Subcutaneous abdominal adipose tissue (tissue), 5 donors: ENCODE measurements around the gene ZNF579.

Source experiments
- H3K27ac ChIP-seq: one replicate; pipeline ENCODE4 v1.7.0; 2013; ENCODE audit warnings: low read depth, mild to moderate bottlenecking, inconsistent platforms, low read length, moderate library complexity
- H3K27me3 ChIP-seq, 5 donors: one replicate each; pipeline ENCODE4 v1.7.0; 2013; ENCODE audit warnings: low read length in 5 of 5, inconsistent platforms in 1 of 5; ENCODE audit not compliant: control insufficient read depth in 5 of 5, insufficient read depth in 4 of 5
- H3K36me3 ChIP-seq, 5 donors: one replicate each; pipeline ENCODE4 v1.7.0; 2013; ENCODE audit warnings: low read length in 5 of 5; ENCODE audit not compliant: control insufficient read depth in 5 of 5, insufficient read depth in 5 of 5
- H3K4me1 ChIP-seq, 5 donors: one replicate each; pipeline ENCODE4 v1.7.0; 2013; ENCODE audit warnings: low read length in 5 of 5, mild to moderate bottlenecking in 3 of 5, moderate library complexity in 1 of 5; ENCODE audit not compliant: control insufficient read depth in 5 of 5, insufficient read depth in 5 of 5
- H3K4me3 ChIP-seq, 5 donors: one replicate each; pipeline ENCODE4 v1.7.0; 2013; ENCODE audit warnings: low read length in 5 of 5, low read depth in 1 of 5
- H3K9ac ChIP-seq, 5 donors: one replicate each; pipeline ENCODE4 v1.7.0; 2013; ENCODE audit warnings: low read length in 5 of 5, mild to moderate bottlenecking in 4 of 5, moderate library complexity in 3 of 5
- H3K9me3 ChIP-seq, 5 donors: one replicate each; pipeline ENCODE4 v1.7.0; 2013; ENCODE audit warnings: low read length in 5 of 5; ENCODE audit not compliant: control insufficient read depth in 5 of 5
- donor health status: healthy.
- donor health status: healthy.
- donor health status: healthy.
- donor health status: healthy.
- donor health status: healthy.

ZNF579 gene

DNA sequence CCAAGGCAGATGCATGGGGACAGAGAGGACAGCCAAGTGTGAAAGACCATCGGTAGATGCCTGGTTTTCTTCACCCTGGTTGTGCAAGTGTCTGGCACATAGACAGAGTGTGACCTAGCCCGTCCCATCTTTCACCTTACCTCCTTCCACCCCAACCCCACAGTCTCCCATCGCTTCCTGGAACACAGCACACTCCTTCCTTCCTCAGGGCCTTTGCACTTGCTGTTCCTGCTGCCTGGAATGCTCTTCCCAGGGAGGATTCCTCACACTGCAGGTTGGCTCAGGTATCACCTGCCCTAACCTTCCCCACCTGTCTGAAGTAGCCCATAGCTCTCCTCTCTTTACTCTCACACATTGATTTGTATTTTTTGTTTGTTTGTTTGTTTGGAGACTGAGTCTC lies 15.7 kb upstream of the ZNF579 start:
- Histone ChIP-seq H3K4me1 (peaks cover 4 to 18% (median 14%) of the 10 kb centered on the region in 5 donors), H3K9me3 (no peaks in the 10 kb centered on the region), H3K27ac (no peak overlapping the region), H3K4me3 (no peak overlapping the region), H3K27me3 (no peaks in the 10 kb centered on the region), H3K36me3 (peaks cover 0 to 50% (median 33%) of the 10 kb centered on the region in 5 donors), H3K9ac (no peak overlapping the region)

DNA sequence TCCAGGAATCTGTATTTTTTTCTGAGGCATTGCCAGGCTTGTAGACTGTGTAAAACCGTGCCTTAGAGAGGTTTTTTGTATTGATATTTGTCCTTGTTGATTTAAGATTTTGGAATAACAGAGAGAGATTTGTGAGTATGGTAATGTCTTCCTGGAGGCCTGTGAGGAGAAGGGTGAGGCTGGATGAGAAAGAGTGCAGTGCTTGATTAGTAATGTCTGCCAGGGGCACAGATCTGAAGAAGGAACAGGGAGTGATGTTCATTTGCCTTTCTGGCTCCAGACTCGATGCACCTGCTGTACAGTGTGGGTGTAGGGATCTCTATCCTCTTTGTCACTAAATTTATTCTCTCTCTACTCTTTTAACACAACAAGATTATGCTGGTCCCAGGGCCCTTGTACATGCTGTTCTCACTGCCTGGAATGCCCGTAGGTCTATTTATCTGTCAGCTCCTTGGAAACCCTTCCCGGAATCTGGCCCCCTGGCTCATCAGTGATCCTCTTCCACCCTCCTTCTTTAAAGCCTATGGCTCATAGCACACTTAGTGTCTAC lies 14.4 kb upstream of the ZNF579 start:
- no peaks in the 10 kb centered on the region for H3K9me3 ChIP-seq
- H3K4me1 ChIP-seq: peaks cover 4 to 11% (median 6%) of the 10 kb centered on the region in 5 donors
- no peak overlapping the region for H3K9ac ChIP-seq
- no peak overlapping the region for H3K4me3 ChIP-seq
- H3K36me3 ChIP-seq: peaks cover 0 to 50% (median 33%) of the 10 kb centered on the region in 5 donors
- no peaks in the 10 kb centered on the region for H3K27me3 ChIP-seq
- no peak overlapping the region for H3K27ac ChIP-seq

DNA sequence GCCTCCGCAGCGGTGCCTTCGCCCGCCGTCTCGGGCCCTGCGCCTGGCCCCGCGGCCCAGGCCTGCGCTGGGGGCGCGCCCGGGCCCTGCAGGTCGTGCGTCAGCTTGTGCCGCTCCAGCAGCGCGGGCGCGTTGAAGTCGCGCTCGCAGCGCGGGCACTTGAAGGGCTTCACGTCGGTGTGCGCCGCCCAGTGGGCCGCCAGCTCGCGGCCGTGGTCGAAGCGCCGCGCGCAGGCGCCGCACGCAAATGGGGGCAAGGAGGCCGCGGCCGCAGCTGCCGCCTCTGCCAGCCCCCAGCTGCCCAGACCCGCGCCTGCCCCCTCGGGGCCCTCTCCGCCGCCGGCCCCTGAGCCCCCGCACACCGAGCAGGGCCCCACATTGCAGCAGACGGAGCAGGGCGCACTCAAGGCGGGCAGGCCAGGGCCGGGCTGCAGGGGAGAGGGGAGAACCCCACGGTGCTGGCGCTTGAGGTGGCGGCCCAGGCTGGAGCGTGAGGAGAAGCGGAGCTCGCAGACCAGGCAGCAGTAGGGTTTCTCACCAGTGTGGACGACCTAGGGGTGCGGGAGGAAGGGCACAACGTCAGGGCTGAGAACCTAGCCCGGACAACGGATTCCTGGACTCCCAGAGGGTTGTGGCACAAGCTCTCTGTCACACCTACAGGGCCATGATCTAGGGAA lies 12.6 kb upstream of the ZNF579 start:
- no peak overlapping the region for H3K4me3 ChIP-seq
- peaks cover 0 to 2% (median under 1%) of the 10 kb centered on the region in 5 donors for H3K4me1 ChIP-seq
- no peak overlapping the region for H3K9ac ChIP-seq
- H3K9me3 ChIP-seq: no peaks in the 10 kb centered on the region
- no peaks in the 10 kb centered on the region for H3K27me3 ChIP-seq
- H3K27ac ChIP-seq: no peak overlapping the region
- peaks cover 0 to 50% (median 33%) of the 10 kb centered on the region in 5 donors for H3K36me3 ChIP-seq

DNA sequence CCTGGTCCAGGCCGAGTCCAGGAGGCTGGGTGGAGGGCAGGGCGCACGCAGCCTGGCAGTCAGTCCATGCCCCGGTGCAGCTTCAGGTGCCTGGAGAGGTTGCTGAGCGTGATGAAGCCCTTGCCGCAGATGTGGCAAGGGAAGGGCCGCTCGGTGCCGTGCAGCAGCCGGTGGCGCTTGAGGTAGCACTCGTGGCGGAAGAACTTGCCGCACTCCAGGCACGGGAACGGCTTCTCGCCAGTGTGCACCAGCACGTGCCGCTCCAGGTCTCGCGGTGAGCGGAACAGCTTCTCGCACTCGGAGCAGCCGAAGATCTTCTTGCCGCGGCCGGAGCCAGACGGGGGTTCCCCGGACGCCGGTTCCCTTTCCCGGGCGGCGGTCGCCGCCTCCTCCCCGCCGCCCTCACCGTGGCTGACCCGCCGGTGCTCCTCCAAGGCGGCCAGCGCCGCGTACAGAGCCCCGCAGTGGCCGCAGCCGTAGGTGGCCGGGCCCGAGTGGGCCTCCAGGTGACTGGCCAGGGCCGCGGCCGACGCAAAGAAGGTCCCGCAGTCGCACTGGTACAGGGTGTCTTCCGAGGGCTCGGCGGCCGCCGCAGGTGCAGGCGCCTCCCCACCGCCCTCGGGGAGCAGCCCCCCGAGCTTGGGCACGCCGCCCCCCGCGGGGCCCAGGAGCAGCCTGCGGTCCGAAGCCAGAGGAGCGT lies 11.9 kb upstream of the ZNF579 start:
- Histone ChIP-seq H3K27ac (no peak overlapping the region), H3K4me3 (no peak overlapping the region), H3K36me3 (peaks cover 0 to 50% (median 33%) of the 10 kb centered on the region in 5 donors), H3K27me3 (no peaks in the 10 kb centered on the region), H3K9me3 (no peaks in the 10 kb centered on the region), H3K4me1 (peaks cover 0 to 2% (median under 1%) of the 10 kb centered on the region in 5 donors), H3K9ac (no peak overlapping the region)

DNA sequence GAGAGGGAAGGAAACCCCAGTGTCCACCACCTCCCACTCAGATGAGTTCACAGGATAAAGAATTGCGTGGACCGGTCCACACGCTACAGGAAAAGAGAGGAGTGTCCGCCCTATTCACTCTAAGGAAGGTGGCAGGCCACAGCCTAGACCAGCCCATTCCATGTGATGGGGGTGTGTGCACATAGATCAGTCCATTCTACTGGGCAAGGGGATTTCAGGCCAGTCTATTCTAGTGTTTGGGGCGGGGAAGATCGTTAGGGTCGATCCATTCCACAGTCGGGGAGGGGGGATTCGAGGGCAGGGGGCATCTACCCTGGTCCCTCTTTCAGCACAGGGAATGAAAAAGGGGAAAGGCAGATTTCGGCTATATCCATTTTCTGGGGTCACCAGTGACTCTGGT lies 10.9 kb upstream of the ZNF579 start:
- no peak overlapping the region for H3K9ac ChIP-seq
- H3K4me1 ChIP-seq: peaks cover 3 to 10% (median 9%) of the 10 kb centered on the region in 5 donors
- H3K27ac ChIP-seq: no peak overlapping the region
- no peaks in the 10 kb centered on the region for H3K9me3 ChIP-seq
- H3K4me3 ChIP-seq: no peak overlapping the region
- peaks cover 0 to 41% (median 27%) of the 10 kb centered on the region in 5 donors for H3K36me3 ChIP-seq
- H3K27me3 ChIP-seq: no peaks in the 10 kb centered on the region

DNA sequence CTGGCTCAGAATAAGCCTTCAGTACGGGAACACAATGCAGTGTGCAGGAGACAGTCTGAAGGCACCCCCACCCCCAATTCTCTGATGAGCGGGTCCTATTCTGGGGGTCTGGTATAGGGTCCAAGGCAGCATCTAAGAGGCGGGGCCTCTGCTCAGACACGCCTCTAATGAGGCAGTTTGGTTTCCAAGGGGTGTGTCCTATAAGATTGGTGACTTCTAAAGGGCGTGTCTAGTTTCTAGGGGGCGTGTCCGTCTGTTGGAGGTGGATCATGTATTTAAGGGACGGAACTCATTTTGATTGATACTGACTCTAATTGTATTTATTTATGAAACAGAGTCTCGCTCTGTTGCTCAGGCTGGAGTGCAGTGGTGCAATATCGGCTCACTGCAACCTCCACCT lies 10.0 kb upstream of the ZNF579 start:
- no peaks in the 10 kb centered on the region for H3K9me3 ChIP-seq
- H3K9ac ChIP-seq: no peak overlapping the region
- H3K27ac ChIP-seq: no peak overlapping the region
- peaks cover 0 to 6% (median 0%) of the 10 kb centered on the region in 5 donors for H3K27me3 ChIP-seq
- no peak overlapping the region for H3K4me3 ChIP-seq
- peaks cover 3 to 18% (median 14%) of the 10 kb centered on the region in 5 donors for H3K4me1 ChIP-seq
- H3K36me3 ChIP-seq: peaks cover 0 to 31% (median 18%) of the 10 kb centered on the region in 5 donors

DNA sequence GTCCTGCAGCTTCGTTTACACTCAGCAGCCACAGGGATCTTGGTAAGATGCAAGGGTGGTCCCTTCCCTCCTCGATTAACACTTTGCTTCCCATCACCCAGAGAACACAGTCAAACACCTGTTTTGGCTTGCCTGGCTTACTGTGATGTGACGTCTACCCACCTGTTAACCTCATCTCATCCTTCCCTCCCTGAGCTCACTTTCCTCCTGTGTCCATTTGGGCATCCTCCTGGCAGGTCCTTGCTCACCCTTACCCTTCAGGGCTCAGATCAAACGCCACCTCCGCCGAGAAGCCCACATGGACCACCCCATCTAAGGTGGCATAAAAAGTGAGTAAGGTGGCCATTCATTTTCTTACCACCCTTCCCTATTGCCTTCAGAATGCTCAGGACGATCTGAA lies 9.5 kb upstream of the ZNF579 start:
- H3K9ac ChIP-seq: no peak overlapping the region
- H3K4me3 ChIP-seq: no peak overlapping the region
- H3K27ac ChIP-seq: no peak overlapping the region
- peaks cover 0 to 6% (median 0%) of the 10 kb centered on the region in 5 donors for H3K27me3 ChIP-seq
- no peaks in the 10 kb centered on the region for H3K9me3 ChIP-seq
- H3K4me1 ChIP-seq: peaks cover 3 to 22% (median 17%) of the 10 kb centered on the region in 5 donors
- H3K36me3 ChIP-seq: peaks cover 0 to 26% (median 13%) of the 10 kb centered on the region in 5 donors

DNA sequence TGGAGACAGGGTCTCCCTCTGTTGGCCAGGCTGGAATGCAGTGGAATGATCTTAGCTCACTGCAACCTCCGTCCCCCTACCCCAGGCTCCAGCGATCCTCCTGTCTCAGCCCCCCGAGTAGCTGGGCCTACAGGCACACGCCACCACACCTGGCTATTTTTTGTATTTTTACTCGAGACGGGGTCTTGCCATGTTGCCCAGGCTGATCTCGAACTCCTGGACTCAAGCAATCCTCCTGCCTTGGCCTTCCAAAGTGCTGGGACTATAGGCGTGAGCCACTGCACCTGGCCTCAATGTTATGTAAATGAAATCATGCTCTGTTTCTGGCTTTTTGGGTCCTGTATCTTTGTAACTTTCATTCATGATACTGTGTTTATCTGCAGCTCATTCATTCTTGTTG lies 8.1 kb upstream of the ZNF579 start:
- H3K9ac ChIP-seq: no peak overlapping the region
- peaks cover 0 to 20% (median 8%) of the 10 kb centered on the region in 5 donors for H3K36me3 ChIP-seq
- H3K4me1 ChIP-seq: peaks cover 3 to 22% (median 19%) of the 10 kb centered on the region in 5 donors
- peaks cover 0 to 6% (median 0%) of the 10 kb centered on the region in 5 donors for H3K27me3 ChIP-seq
- H3K9me3 ChIP-seq: no peaks in the 10 kb centered on the region
- H3K27ac ChIP-seq: no peak overlapping the region
- no peak overlapping the region for H3K4me3 ChIP-seq

DNA sequence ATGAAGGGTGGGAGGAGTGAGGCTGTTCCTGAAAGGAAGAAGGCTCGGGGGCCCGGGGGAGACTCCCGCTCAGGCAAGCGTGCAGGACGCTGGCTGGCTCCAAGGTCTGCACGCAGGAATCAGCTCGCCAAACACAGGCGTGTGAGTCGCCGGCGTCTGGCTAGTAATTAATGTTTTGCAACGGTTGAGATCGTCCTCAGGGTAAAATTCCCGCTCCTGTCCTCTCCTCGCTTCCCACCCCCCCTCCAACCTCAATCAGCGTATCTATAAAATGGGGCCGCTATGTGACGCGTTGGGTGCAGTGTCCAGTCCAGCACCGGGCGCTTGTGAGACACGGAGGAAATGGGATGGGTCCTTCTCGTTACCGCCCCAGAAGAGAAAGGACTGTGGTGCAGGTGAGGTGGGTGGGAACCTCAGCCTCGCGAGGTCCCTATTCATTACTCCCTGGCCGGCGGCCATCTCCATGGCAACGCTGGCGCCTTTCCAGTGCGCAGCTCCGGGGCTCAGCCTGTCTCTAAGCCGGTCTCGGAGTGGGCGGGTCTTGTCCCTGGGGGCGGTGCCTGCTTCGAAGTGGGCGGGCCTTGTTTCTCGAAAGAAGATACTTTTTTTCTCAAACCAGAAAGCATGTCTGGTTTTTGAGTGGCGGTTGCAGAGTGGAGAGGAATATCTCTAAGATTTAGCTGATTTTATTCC lies 6.5 kb upstream of the ZNF579 start:
- Histone ChIP-seq H3K4me3 (peak overlapping the region; percentile 23 to 73 (median 54)), H3K36me3 (peaks cover 0 to 4% (median under 1%) of the 10 kb centered on the region in 5 donors), H3K9me3 (no peaks in the 10 kb centered on the region), H3K27ac (no peak overlapping the region), H3K27me3 (peaks cover 0 to 6% (median 0%) of the 10 kb centered on the region in 5 donors), H3K9ac (peak overlapping the region in 1 of 5 donors; percentile 20), H3K4me1 (peaks cover 1 to 26% (median 24%) of the 10 kb centered on the region in 5 donors)
